PC-3 (cell line): ENCODE data around the gene NOX3.

Experiments used
- EZH2 ChIP-seq: fragments of 300-600 bp; sonication (generic); IDR thresholded peaks from one replicate; pipeline ENCODE4 v1.6.1; 2017; ENCODE audit warnings: antibody characterized with exemption, mild to moderate bottlenecking, low read length; ENCODE audit not compliant: unreplicated experiment
- EZH2phosphoT487 ChIP-seq: fragments of 300-600 bp; sonication (generic); IDR thresholded peaks from 2 replicates; pipeline ENCODE4 v1.6.1; 2018; ENCODE audit warnings: mild to moderate bottlenecking, antibody characterized with exemption, low read length, borderline replicate concordance
- TF ChIP-seq, protein P1 (sequence below): fragments of 300-600 bp; sonication (generic); conservative IDR thresholded peaks from 2 replicates; pipeline ENCODE4 v1.5.1; 2017; ENCODE audit warnings: antibody characterized with exemption, low read depth, mild to moderate bottlenecking, low read length

DNA sequence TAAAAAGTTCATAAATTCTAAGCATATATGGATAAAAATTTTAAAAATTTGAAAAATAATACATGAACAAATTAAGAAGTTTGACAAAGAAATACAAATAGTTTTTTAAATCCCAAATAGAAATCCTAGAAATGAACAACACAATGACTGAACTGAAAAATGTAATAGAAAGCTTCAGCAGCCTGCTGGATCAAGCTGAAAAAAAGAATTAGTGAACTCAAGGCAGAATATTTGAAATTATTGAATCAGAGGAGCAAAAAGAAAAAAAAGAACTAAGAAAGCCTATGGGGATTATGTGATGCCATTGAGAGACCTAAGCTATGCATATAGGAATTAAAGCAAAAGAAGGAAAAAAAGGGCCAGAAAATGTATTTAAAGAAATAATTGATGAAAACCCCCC, 101.5 kb downstream of the NOX3 start:
- TF ChIP-seq, protein P1, sequence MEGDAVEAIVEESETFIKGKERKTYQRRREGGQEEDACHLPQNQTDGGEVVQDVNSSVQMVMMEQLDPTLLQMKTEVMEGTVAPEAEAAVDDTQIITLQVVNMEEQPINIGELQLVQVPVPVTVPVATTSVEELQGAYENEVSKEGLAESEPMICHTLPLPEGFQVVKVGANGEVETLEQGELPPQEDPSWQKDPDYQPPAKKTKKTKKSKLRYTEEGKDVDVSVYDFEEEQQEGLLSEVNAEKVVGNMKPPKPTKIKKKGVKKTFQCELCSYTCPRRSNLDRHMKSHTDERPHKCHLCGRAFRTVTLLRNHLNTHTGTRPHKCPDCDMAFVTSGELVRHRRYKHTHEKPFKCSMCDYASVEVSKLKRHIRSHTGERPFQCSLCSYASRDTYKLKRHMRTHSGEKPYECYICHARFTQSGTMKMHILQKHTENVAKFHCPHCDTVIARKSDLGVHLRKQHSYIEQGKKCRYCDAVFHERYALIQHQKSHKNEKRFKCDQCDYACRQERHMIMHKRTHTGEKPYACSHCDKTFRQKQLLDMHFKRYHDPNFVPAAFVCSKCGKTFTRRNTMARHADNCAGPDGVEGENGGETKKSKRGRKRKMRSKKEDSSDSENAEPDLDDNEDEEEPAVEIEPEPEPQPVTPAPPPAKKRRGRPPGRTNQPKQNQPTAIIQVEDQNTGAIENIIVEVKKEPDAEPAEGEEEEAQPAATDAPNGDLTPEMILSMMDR, result no peak
- no peak for TF ChIP-seq EZH2phosphoT487
- TF ChIP-seq EZH2, result no peak
